GM12892 (cell line): Measurements from ENCODE around the gene TAC3.

ENCODE experiments used
- POLR2A ChIP-seq: IDR thresholded peaks from 2 replicates; pipeline ENCODE4 v1.6.1; 2011; ENCODE audit warnings: low read depth, low read length, control low read depth
- POLR2AphosphoS5 ChIP-seq: IDR thresholded peaks from 2 replicates; pipeline ENCODE4 v1.6.1; 2011; ENCODE audit warnings: low read depth, low read length, control low read depth
- TAF1 ChIP-seq: IDR thresholded peaks from 2 replicates; pipeline ENCODE4 v1.6.1; 2011; ENCODE audit warnings: low read depth, mild to moderate bottlenecking, control low read depth, low read length, borderline replicate concordance

DNA sequence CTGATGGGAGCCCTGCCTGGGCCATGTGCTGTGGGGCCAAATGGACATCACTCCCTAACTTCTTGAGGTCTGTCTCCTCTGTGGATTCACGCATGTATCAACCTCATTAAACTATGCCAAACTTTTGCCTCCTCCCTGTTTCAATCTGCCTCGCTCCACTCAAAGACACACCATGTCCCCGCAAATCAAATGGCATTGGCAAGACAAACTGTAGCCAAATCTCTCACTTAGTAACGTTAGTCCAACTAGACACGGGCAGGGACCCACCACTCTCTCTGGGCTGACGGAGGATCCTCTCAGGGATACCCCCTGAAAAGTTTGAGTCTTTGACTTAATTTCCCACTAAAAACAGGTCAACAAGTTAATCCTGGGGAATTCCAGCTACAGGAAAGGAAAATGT, 18.0 kb downstream of the TAC3 start:
- TF ChIP-seq POLR2A (no peak), POLR2AphosphoS5 (no peak), TAF1 (no peak)
